K562 (cell line): ENCODE measurements around the gene MEF2D. TPM values are rescaled to one million over a fixed set of nuclear protein-coding genes. Genes with fewer than 3 reads are reported as not detected.
A peak's percentile ranks its signal among the peaks of the same experiment; 100 is the strongest.

ENCODE experiments used
- BRF2 ChIP-seq: IDR thresholded peaks from 3 replicates; pipeline ENCODE4 v1.6.1; 2011; ENCODE audit warnings: borderline replicate concordance, mild to moderate bottlenecking; ENCODE audit not compliant: insufficient read length, insufficient read depth
- CBX2 ChIP-seq: fragments of 200-600 bp; sonication (generic); IDR thresholded peaks from one replicate; pipeline ENCODE4 v1.6.1; 2012; ENCODE audit warnings: mild to moderate bottlenecking, low read length, inconsistent platforms; ENCODE audit not compliant: insufficient read depth, poor library complexity, severe bottlenecking
- CBX5 ChIP-seq: IDR thresholded peaks from 2 replicates; pipeline ENCODE4 v1.6.1; 2014; ENCODE audit warnings: low read depth, borderline replicate concordance
- FOXK2 ChIP-seq, 2 experiments: fragments of 450-650 bp; IDR thresholded peaks in 1 of 2; conservative IDR thresholded peaks in 1 of 2; 2 replicates each; pipeline ENCODE4 v1.6.1; 2016; ENCODE audit warnings: low read depth in 2 of 2, mild to moderate bottlenecking in 1 of 2
- FOXM1 ChIP-seq, 2 experiments: fragments of 450-650 bp in 1 of 2; sonication (generic) in 1 of 2; formaldehyde crosslinking in 1 of 2; IDR thresholded peaks; 2 replicates each; pipeline versions ENCODE4 v1.6.1 to v1.9.0; 2017 to 2022; ENCODE audit warnings: low read depth in 2 of 2, mild to moderate bottlenecking in 2 of 2, missing genetic modification reagents in 1 of 2, moderate library complexity in 1 of 2
- HMGXB4 ChIP-seq: sonication (generic); formaldehyde crosslinking; IDR thresholded peaks from 2 replicates; pipeline ENCODE4 v1.8.1; 2023; ENCODE audit warnings: mild to moderate bottlenecking, missing genetic modification reagents
- KHSRP ChIP-seq: fragments of 450-650 bp; IDR thresholded peaks from 2 replicates; pipeline ENCODE4 v1.6.1; 2017
- NFATC3 ChIP-seq: fragments of 450-650 bp; IDR thresholded peaks from 2 replicates; pipeline ENCODE4 v1.6.1; 2017; ENCODE audit warnings: mild to moderate bottlenecking
- NFRKB ChIP-seq: fragments of 450-650 bp; IDR thresholded peaks from 2 replicates; pipeline ENCODE4 v1.6.1; 2016; ENCODE audit warnings: low read depth
- NFYB ChIP-seq: IDR thresholded peaks from 2 replicates; pipeline ENCODE4 v1.6.1; 2011; ENCODE audit warnings: mild to moderate bottlenecking, moderate library complexity; ENCODE audit not compliant: insufficient read length; ENCODE audit errors: extremely low read depth
- SIN3B ChIP-seq: fragments of 450-650 bp; IDR thresholded peaks from 2 replicates; pipeline ENCODE4 v1.6.1; 2017; ENCODE audit warnings: low read depth, mild to moderate bottlenecking, moderate library complexity
- SIX5 ChIP-seq, 2 experiments: IDR thresholded peaks; 2 replicates each; pipeline ENCODE4 v1.6.1; 2011; ENCODE audit warnings: low read length in 2 of 2, borderline replicate concordance in 1 of 2, low read depth in 1 of 2, mild to moderate bottlenecking in 1 of 2, moderate library complexity in 1 of 2; ENCODE audit not compliant: insufficient read depth in 1 of 2
- SLC30A9 ChIP-seq: fragments of 250-450 bp; sonication (Bioruptor Pico); IDR thresholded peaks from 2 replicates; pipeline ENCODE4 v1.8.0; 2022; ENCODE audit warnings: mild to moderate bottlenecking, moderate library complexity
- TAF1 ChIP-seq: IDR thresholded peaks from 2 replicates; pipeline ENCODE4 v1.6.1; 2011; ENCODE audit warnings: mild to moderate bottlenecking, low read length, moderate library complexity; ENCODE audit not compliant: insufficient read depth, control insufficient read depth, severe bottlenecking; ENCODE audit errors: extremely low read depth
- TCF7L2 ChIP-seq: fragments of 150-350 bp; IDR thresholded peaks from 2 replicates; pipeline ENCODE4 v1.6.1; 2016; ENCODE audit warnings: low read depth, mild to moderate bottlenecking, low read length, moderate library complexity
- ZFP30 ChIP-seq: fragments of 250-450 bp; sonication (Bioruptor Pico); IDR thresholded peaks from 2 replicates; pipeline ENCODE4 v1.8.0; 2022; ENCODE audit warnings: moderate library complexity, mild to moderate bottlenecking, inconsistent platforms, borderline replicate concordance
- ZFP91 ChIP-seq: sonication (generic); formaldehyde crosslinking; IDR thresholded peaks from 2 replicates; pipeline ENCODE4 v1.8.0; 2022; ENCODE audit warnings: mild to moderate bottlenecking, missing genetic modification reagents
- ZNF174 ChIP-seq: fragments of 250-450 bp; sonication (Bioruptor Pico); IDR thresholded peaks from 2 replicates; pipeline ENCODE4 v1.4.0; 2020; ENCODE audit warnings: mild to moderate bottlenecking
- ZNF511 ChIP-seq: sonication (generic); formaldehyde crosslinking; IDR thresholded peaks from 2 replicates; pipeline ENCODE4 v1.8.0; 2022; ENCODE audit warnings: mild to moderate bottlenecking, missing genetic modification reagents
- ZNF707 ChIP-seq: fragments of 250-450 bp; sonication (Bioruptor Pico); conservative IDR thresholded peaks from 2 replicates; pipeline ENCODE4 v1.8.0; 2022; ENCODE audit warnings: inconsistent platforms, mild to moderate bottlenecking, moderate library complexity
- ZZZ3 ChIP-seq: fragments of 450-650 bp; IDR thresholded peaks from 2 replicates; pipeline ENCODE4 v1.6.1; 2016; ENCODE audit warnings: antibody characterized with exemption, mild to moderate bottlenecking, moderate library complexity
- polyA plus RNA-seq, 8 experiments: library from polyadenylated mRNA; depleted of rRNA in 4 of 8; stranded (reverse) in 5 of 8; unstranded in 3 of 8; fragments of >200 nt; fragmentation: Nextera tagmentation in 2 of 8; fragmentation: Illumina TruSeq in 1 of 8; extraction: Ambion mirVana in 2 of 8; extraction: Trizol in 1 of 8; gene quantifications; 2 replicates each; pipeline versions ENCODE4 v1.2.1 to v1.2.3, GENCODE V29; 2011 to 2014; ENCODE audit warnings: inconsistent platforms in 1 of 8, missing spikeins in 1 of 8
- total RNA-seq, 7 experiments: library from RNA; depleted of rRNA in 6 of 7; stranded (reverse); fragments of >200 nt in 6 of 7; fragmentation: Illumina TruSeq in 2 of 7; extraction: Trizol in 2 of 7; gene quantifications; 2 replicates each; pipeline versions ENCODE4 v1.2.1 to v1.2.3, GENCODE V29; 2011 to 2021; ENCODE audit warnings: low replicate concordance in 1 of 7

Gene MEF2D
- total and polyA plus RNA-seq, 9 of the 15 experiments (the other 6 are each of a cell fraction or from before 2014, with no cell fraction given) = 0.10 to 19.5 (median 2.6) TPM

- TF ChIP-seq HMGXB4 (CRISPR knock-in tag) (0 out of 2 replicates have a peak, but pooled peaks have one; percentile 31), ZNF707 (CRISPR knock-in tag) (no peak), NFRKB (no peak), ZNF511 (peak; percentile 93), TAF1 (peak; percentile 23), KHSRP (peak; percentile 57; the same call in 1 of the 2 replicates), CBX5 (no peak), FOXK2 (conservative IDR thresholded peaks at IDR 0.05 in 1 of 2, IDR thresholded peaks at IDR 0.05 in 1 of 2; ENCODE audit: low read depth in 2 of 2) (no peak), ZZZ3 (no peak), SLC30A9 (no peak), BRF2 (no peak), ZFP91 (CRISPR knock-in tag) (peak; percentile 50; the same call in 1 of the 2 replicates), CBX2 (no peak), TCF7L2 (no peak), ZNF174 (CRISPR knock-in tag) (no peak), NFYB (peak; percentile 49), SIN3B (no peak), NFATC3 (peak; percentile 95), FOXM1 (IDR thresholded peaks at IDR 0.05; ENCODE audit: low read depth) (no peak), FOXM1 (CRISPR knock-in tag; IDR thresholded peaks at IDR 0.05; ENCODE audit: low read depth) (no peak), ZFP30 (no peak), SIX5 (IDR thresholded peaks at IDR 0.05; ENCODE audit: borderline replicate concordance in 1 of 2, insufficient read depth in 1 of 2, low read depth in 1 of 2, low read length in 2 of 2) (no peak)
These were observed 79.3 kb downstream of the MEF2D start (continued) for GRCh38 chr1:156421062-156421938.
